Osteocyte (in vitro differentiated cells): Measurements from ENCODE around the gene AOPEP. TPM values are rescaled to one million over a fixed set of nuclear protein-coding genes. Genes with fewer than 3 reads are reported as not detected.

Experiments
- DNase-seq: peaks from one replicate; pipeline ENCODE4 v3.0.0; 2021; ENCODE audit warnings: mixed read lengths; ENCODE audit not compliant: unreplicated experiment; ENCODE audit errors: extremely low spot score
- H3K27ac Mint-ChIP-seq: one replicate; pipeline ENCODE4 v1.8.0; 2021; ENCODE audit warnings: mild to moderate bottlenecking, mixed read lengths; ENCODE audit not compliant: unreplicated experiment
- H3K27me3 Mint-ChIP-seq: one replicate; pipeline ENCODE4 v1.8.0; 2021; ENCODE audit warnings: mixed read lengths; ENCODE audit not compliant: unreplicated experiment
- H3K36me3 Mint-ChIP-seq: one replicate; pipeline ENCODE4 v1.8.0; 2021; ENCODE audit warnings: mixed read lengths; ENCODE audit not compliant: unreplicated experiment
- H3K4me1 Mint-ChIP-seq: one replicate; pipeline ENCODE4 v1.8.0; 2021; ENCODE audit warnings: mixed read lengths; ENCODE audit not compliant: unreplicated experiment
- H3K4me3 Mint-ChIP-seq: one replicate; pipeline ENCODE4 v1.8.0; 2021; ENCODE audit warnings: mild to moderate bottlenecking, moderate library complexity, mixed read lengths; ENCODE audit not compliant: unreplicated experiment
- H3K9me3 Mint-ChIP-seq: one replicate; pipeline ENCODE4 v1.8.0; 2021; ENCODE audit warnings: mixed read lengths; ENCODE audit not compliant: unreplicated experiment
- total RNA-seq: library from RNA; stranded (reverse); gene quantifications from 2 replicates; pipeline ENCODE4 v1.2.1, GENCODE V29; 2021
- TF ChIP-seq, protein P1 (sequence below): fragments of 200-600 bp; sonication (generic); IDR thresholded peaks from 2 replicates; pipeline ENCODE4 v1.5.0; 2021; ENCODE audit warnings: antibody characterized with exemption, mild to moderate bottlenecking, moderate library complexity

The AOPEP gene
- total RNA-seq, 1 donor from 2014 or later, result 108 TPM

GRCh38 chr9:94909250-94909894, 182.9 kb downstream of the AOPEP start:
- no peaks in the 10 kb centered on the region for H3K27me3 Mint-ChIP-seq
- TF ChIP-seq, protein P1, sequence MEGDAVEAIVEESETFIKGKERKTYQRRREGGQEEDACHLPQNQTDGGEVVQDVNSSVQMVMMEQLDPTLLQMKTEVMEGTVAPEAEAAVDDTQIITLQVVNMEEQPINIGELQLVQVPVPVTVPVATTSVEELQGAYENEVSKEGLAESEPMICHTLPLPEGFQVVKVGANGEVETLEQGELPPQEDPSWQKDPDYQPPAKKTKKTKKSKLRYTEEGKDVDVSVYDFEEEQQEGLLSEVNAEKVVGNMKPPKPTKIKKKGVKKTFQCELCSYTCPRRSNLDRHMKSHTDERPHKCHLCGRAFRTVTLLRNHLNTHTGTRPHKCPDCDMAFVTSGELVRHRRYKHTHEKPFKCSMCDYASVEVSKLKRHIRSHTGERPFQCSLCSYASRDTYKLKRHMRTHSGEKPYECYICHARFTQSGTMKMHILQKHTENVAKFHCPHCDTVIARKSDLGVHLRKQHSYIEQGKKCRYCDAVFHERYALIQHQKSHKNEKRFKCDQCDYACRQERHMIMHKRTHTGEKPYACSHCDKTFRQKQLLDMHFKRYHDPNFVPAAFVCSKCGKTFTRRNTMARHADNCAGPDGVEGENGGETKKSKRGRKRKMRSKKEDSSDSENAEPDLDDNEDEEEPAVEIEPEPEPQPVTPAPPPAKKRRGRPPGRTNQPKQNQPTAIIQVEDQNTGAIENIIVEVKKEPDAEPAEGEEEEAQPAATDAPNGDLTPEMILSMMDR, result no peak
- DNase-seq, result no peak
- no peaks in the 10 kb centered on the region for H3K9me3 Mint-ChIP-seq
- peak overlapping the region; percentile 88 for H3K27ac Mint-ChIP-seq
- peaks cover 65% of the 10 kb centered on the region for H3K4me1 Mint-ChIP-seq
- no peak overlapping the region for H3K4me3 Mint-ChIP-seq
- H3K36me3 Mint-ChIP-seq, result no peaks in the 10 kb centered on the region

- no peaks in the 10 kb centered on the region for H3K27me3 Mint-ChIP-seq
- DNase-seq, result peak; percentile 64
- no peaks in the 10 kb centered on the region for H3K9me3 Mint-ChIP-seq
- TF ChIP-seq, protein P1, result no peak
- H3K4me3 Mint-ChIP-seq, result no peak overlapping the region
- H3K36me3 Mint-ChIP-seq, result no peaks in the 10 kb centered on the region
- peaks cover 66% of the 10 kb centered on the region for H3K4me1 Mint-ChIP-seq
- H3K27ac Mint-ChIP-seq, result peak overlapping the region; percentile 50
Measured at GRCh38 chr9:94909965-94910730, 183.6 kb downstream of the AOPEP start.

DNA sequence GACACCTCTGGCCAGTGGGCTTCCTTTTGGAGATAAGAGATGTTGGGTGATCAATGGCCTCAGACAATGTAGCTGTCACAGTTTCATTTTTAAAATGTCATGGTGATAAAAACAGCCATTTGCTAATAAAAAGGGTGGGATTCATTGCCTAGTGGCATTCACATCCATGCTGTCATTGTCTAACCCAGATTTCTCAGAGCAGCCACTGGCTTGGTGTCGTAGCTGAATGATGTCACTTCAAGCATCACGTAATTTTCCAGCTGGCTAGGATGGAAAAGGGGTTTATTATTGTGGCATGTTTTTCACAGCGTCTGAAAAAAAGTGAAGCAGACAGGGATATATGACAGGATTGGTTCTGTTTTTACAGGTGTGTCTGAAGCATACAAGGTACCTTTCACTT, 184.7 kb downstream of the AOPEP start:
- Mint-ChIP-seq H3K4me1 (peaks cover 74% of the 10 kb centered on the region), H3K4me3 (no peak overlapping the region), H3K27me3 (no peaks in the 10 kb centered on the region), H3K27ac (peak overlapping the region; percentile 23), H3K9me3 (no peaks in the 10 kb centered on the region), H3K36me3 (no peaks in the 10 kb centered on the region)
- no peak for DNase-seq
- TF ChIP-seq, protein P1, result no peak

DNA sequence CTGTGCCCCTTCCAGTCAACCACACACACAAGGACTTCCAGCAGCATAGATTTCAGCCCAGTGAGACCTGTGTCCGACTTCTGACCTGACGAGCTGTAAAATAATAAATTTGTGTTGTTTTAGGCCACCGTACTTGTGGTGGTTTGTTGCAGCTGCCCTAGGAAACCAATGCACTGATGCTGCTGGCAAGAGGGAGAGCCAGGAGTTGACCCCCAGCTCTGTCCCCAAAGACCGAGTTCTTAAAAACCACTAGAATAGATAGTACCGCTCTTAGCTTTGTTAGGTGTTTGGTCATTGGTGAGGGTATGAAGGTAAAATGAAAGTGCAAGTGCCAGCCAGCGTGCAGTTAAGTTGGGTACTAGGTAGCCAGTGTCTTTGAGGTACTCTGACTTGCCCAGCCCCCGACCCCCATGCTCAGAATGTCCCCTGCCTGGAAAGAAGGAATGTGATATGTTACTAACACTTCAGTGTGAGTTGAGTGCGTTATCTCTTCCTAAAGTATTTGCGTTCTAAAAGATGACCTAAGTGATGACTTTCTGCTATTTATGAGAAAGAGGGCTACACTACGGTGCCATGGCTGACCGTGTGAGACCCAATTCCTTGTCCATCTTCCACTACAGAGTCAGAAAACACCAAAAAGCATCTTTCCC, 185.6 kb downstream of the AOPEP start:
- Mint-ChIP-seq H3K27ac (peak overlapping the region; percentile 78), H3K4me3 (no peak overlapping the region), H3K9me3 (no peaks in the 10 kb centered on the region), H3K36me3 (no peaks in the 10 kb centered on the region), H3K27me3 (no peaks in the 10 kb centered on the region), H3K4me1 (peaks cover 77% of the 10 kb centered on the region)
- peak; percentile 21 for DNase-seq
- TF ChIP-seq, protein P1, result no peak
